ENCODE data around the gene DENND2A. TPM values are rescaled to one million over a fixed set of nuclear protein-coding genes. Genes with fewer than 3 reads are reported as not detected.

Gene DENND2A
- total and polyA plus RNA-seq, 2 of the 4 experiments (the other 2 are of a cell fraction), result 7.5 to 10.3 TPM

DNA sequence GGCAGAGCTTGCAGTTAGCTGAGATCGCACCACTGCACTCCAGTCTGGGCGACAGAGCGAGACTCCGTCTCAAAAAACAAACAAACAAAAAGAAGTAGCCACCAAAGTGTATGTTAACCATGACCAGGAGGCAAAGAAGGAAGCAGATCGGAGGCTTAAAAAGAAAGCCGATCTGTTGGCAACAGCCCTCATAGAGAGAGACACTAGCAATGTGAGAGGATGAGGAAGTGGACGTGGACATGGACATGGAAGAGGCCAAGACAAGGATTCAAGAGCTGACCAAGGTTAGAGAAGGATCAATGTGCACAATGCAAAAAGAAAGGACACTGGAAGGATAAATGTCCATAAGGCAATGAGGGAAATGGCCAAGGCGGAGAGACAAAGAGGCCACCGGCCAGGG, 17.3 kb upstream of the DENND2A start:
- peaks cover 7% of the 10 kb centered on the region for H3K4me1 ChIP-seq (ENCODE audit: control insufficient read depth, insufficient read depth, low read length)
- H3K36me3 ChIP-seq (ENCODE audit: control insufficient read depth, insufficient read depth, low read length), result no peaks in the 10 kb centered on the region
- no peak overlapping the region for H3K14ac ChIP-seq (replicated peaks; ENCODE audit: low read depth, low read length)
- no peaks in the 10 kb centered on the region for H3K9me3 ChIP-seq (ENCODE audit: control insufficient read depth, insufficient read depth, low read length)
- CTCF ChIA-PET, result no interaction called here
- H2BK5ac ChIP-seq (ENCODE audit: low read depth, low read length, poor library complexity, severe bottlenecking), result no peak overlapping the region
- no peak overlapping the region for H3K4ac ChIP-seq (ENCODE audit: low read depth, low read length)
- no peak overlapping the region for H4K5ac ChIP-seq (ENCODE audit: low read depth, low read length)
- DNase-seq, result no peak
- no peak overlapping the region for H2BK15ac ChIP-seq (ENCODE audit: low read depth, low read length)
- H2BK20ac ChIP-seq (ENCODE audit: low read depth, low read length), result no peak overlapping the region
- H3K27me3 ChIP-seq (ENCODE audit: control insufficient read depth, insufficient read depth, low read length), result peaks cover 3% of the 10 kb centered on the region; the same call in 1 of the 2 replicates
- no peak overlapping the region for H2AFZ ChIP-seq (replicated peaks; ENCODE audit: low read length, poor library complexity)
- H3K79me1 ChIP-seq (ENCODE audit: low read depth in 1 of 2, low read length in 2 of 2), result no peaks in the 10 kb centered on the region
- H2BK120ac ChIP-seq (ENCODE audit: low read depth, low read length), result no peak overlapping the region
- in situ Hi-C loops (cut with MboI; ENCODE audit: low sequenced_read_pairs) (no loop called here), intact Hi-C loops (cut with micrococcal nuclease) (no loop called here), dilution Hi-C loops (cut with HindIII; ENCODE audit: low sequenced_read_pairs, unreplicated experiment) (no loop called here)
- H3K4me3 ChIP-seq (ENCODE audit: insufficient read depth, low read depth, low read length), result no peak overlapping the region
- H3K56ac ChIP-seq (ENCODE audit: extremely low read depth, insufficient read depth, low read length), result no peak overlapping the region
- 100% methylated on average over 3 of the region's 9 CpGs; no CpG with 5 or more reads in 1 of the 2 experiments for WGBS, 2 experiments (ENCODE audit: extremely low coverage in 2 of 2, insufficient read length in 1 of 2)
- no peak overlapping the region for H4K91ac ChIP-seq (ENCODE audit: insufficient read depth, low read depth, low read length)
- H3K9me1 ChIP-seq (ENCODE audit: insufficient read depth, low read length), result no peaks in the 10 kb centered on the region
- no peak overlapping the region for H4K8ac ChIP-seq (ENCODE audit: low read depth in 2 of 2, low read length in 2 of 2)
- BruUV-seq (replicated peaks), result no TSS peak
- no peak overlapping the region for H2AK5ac ChIP-seq (ENCODE audit: low read depth, low read length)
- H4K20me1 ChIP-seq (ENCODE audit: insufficient read depth, low read length), result no peaks in the 10 kb centered on the region
- no peak overlapping the region for H2AK9ac ChIP-seq (replicated peaks; ENCODE audit: low read depth, low read length, poor library complexity)
- no peak for ATAC-seq (ENCODE audit: low read depth)
- POLR2A ChIA-PET (ENCODE audit: unreplicated experiment), result no interaction called here
- no peak overlapping the region for H3K9ac ChIP-seq (ENCODE audit: low read depth, low read length)
- H3K23ac ChIP-seq (ENCODE audit: low read depth, low read length), result no peak overlapping the region
- no peak overlapping the region for H3K27ac ChIP-seq (ENCODE audit: insufficient read depth, low read length)
- H3K18ac ChIP-seq (ENCODE audit: low read depth, low read length), result no peak overlapping the region
- no peak overlapping the region for H3K4me2 ChIP-seq (ENCODE audit: low read depth, low read length)
- TF ChIP-seq RAD21 (IDR thresholded peaks at IDR 0.05; ENCODE audit: low read length) (no peak), MXI1 (IDR thresholded peaks at IDR 0.05; ENCODE audit: borderline replicate concordance, low read depth, low read length) (no peak), BHLHE40 (IDR thresholded peaks at IDR 0.05; ENCODE audit: low read depth, low read length) (no peak), POLR2A (IDR thresholded peaks at IDR 0.05; ENCODE audit: low read depth, low read length) (no peak), CEBPB (IDR thresholded peaks at IDR 0.05; ENCODE audit: low read depth, low read length) (no peak), RFX5 (IDR thresholded peaks at IDR 0.05; ENCODE audit: low read depth, low read length) (no peak), FOS (IDR thresholded peaks at IDR 0.05; ENCODE audit: low read depth, low read length) (no peak), MAFK (IDR thresholded peaks at IDR 0.05; ENCODE audit: low read depth, low read length) (no peak)
- TF ChIP-seq, protein P1, sequence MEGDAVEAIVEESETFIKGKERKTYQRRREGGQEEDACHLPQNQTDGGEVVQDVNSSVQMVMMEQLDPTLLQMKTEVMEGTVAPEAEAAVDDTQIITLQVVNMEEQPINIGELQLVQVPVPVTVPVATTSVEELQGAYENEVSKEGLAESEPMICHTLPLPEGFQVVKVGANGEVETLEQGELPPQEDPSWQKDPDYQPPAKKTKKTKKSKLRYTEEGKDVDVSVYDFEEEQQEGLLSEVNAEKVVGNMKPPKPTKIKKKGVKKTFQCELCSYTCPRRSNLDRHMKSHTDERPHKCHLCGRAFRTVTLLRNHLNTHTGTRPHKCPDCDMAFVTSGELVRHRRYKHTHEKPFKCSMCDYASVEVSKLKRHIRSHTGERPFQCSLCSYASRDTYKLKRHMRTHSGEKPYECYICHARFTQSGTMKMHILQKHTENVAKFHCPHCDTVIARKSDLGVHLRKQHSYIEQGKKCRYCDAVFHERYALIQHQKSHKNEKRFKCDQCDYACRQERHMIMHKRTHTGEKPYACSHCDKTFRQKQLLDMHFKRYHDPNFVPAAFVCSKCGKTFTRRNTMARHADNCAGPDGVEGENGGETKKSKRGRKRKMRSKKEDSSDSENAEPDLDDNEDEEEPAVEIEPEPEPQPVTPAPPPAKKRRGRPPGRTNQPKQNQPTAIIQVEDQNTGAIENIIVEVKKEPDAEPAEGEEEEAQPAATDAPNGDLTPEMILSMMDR (conservative IDR thresholded peaks at IDR 0.05; ENCODE audit: low read depth, low read length), result no peak
- TF ChIP-seq, protein P2, sequence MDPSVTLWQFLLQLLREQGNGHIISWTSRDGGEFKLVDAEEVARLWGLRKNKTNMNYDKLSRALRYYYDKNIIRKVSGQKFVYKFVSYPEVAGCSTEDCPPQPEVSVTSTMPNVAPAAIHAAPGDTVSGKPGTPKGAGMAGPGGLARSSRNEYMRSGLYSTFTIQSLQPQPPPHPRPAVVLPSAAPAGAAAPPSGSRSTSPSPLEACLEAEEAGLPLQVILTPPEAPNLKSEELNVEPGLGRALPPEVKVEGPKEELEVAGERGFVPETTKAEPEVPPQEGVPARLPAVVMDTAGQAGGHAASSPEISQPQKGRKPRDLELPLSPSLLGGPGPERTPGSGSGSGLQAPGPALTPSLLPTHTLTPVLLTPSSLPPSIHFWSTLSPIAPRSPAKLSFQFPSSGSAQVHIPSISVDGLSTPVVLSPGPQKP (IDR thresholded peaks at IDR 0.05; ENCODE audit: borderline replicate concordance, low read depth, low read length), result no peak

All from IMR-90 (cell line).